SK-N-SH treated with all-trans-retinoic acid at 6 μM for 48 hours (cell line): Measurements from ENCODE around the gene HPN.

Source experiments
- ARNTL ChIP-seq: fragments of 450-650 bp; formaldehyde crosslinking; IDR thresholded peaks from 2 replicates; pipeline ENCODE4 v1.5.0; 2020; ENCODE audit warnings: low read depth, mild to moderate bottlenecking, moderate library complexity, borderline replicate concordance
- CREB5 ChIP-seq: fragments of 250-450 bp; sonication (Bioruptor Pico); IDR thresholded peaks from 2 replicates; pipeline ENCODE4 v1.5.1; 2020; ENCODE audit warnings: low read depth, mild to moderate bottlenecking, moderate library complexity
- ESRRG ChIP-seq: fragments of 250-450 bp; sonication (Bioruptor Pico); IDR thresholded peaks from 2 replicates; pipeline ENCODE4 v1.6.1; 2021; ENCODE audit warnings: mild to moderate bottlenecking
- PATZ1 ChIP-seq: fragments of 250-450 bp; sonication (Bioruptor Pico); IDR thresholded peaks from 2 replicates; pipeline ENCODE4 v1.8.0; 2020; ENCODE audit warnings: mild to moderate bottlenecking, moderate library complexity, borderline replicate concordance
- ZFP30 ChIP-seq: fragments of 450-650 bp; formaldehyde crosslinking; IDR thresholded peaks from 2 replicates; pipeline ENCODE4 v1.5.0; 2022; ENCODE audit warnings: mild to moderate bottlenecking, moderate library complexity
- ZNF565 ChIP-seq: fragments of 450-650 bp; formaldehyde crosslinking; conservative IDR thresholded peaks from 2 replicates; pipeline ENCODE4 v1.5.0; 2020; ENCODE audit warnings: low read depth, mild to moderate bottlenecking, moderate library complexity
- ZNF70 ChIP-seq: fragments of 450-650 bp; formaldehyde crosslinking; IDR thresholded peaks from 2 replicates; pipeline ENCODE4 v1.5.0; 2020; ENCODE audit warnings: mild to moderate bottlenecking, moderate library complexity
- ZNF8 ChIP-seq: fragments of 450-650 bp; formaldehyde crosslinking; IDR thresholded peaks from 2 replicates; pipeline ENCODE4 v1.5.0; 2020; ENCODE audit warnings: mild to moderate bottlenecking, moderate library complexity

GRCh38 chr19:35094656-35095055 lies 53.1 kb downstream of the HPN start:
- TF ChIP-seq ZNF70 (CRISPR knock-in tag) = no peak
- no peak for TF ChIP-seq PATZ1 (CRISPR knock-in tag)
- no peak for TF ChIP-seq CREB5 (CRISPR knock-in tag)
- no peak for TF ChIP-seq ZNF565 (CRISPR knock-in tag)
- no peak for TF ChIP-seq ESRRG (CRISPR knock-in tag)
- no peak for TF ChIP-seq ARNTL (CRISPR knock-in tag)
- TF ChIP-seq ZFP30 (CRISPR knock-in tag) = no peak
- no peak for TF ChIP-seq ZNF8 (CRISPR knock-in tag)
